ENCODE data around the gene SLC7A5. TPM values are rescaled to one million over a fixed set of nuclear protein-coding genes. Genes with fewer than 3 reads are reported as not detected.
"Not testable (repeated sequence)": the region's sequence is repeated elsewhere in the genome, so short reads cannot be mapped to it uniquely, and the experiment has no call there.

SLC7A5 gene
- total and polyA plus RNA-seq, 12 donors = 1.2 to 15.3 (median 4.1) TPM

- intact Hi-C loops (cut with DNase I) = not testable (repeated sequence)
- H3K4me1 ChIP-seq = peaks cover 0 to 34% (median 0%) of the 10 kb centered on the region in 9 donors
Observed at GRCh38 chr16:87896176-87896890, 27.0 kb upstream of the SLC7A5 start.

DNA sequence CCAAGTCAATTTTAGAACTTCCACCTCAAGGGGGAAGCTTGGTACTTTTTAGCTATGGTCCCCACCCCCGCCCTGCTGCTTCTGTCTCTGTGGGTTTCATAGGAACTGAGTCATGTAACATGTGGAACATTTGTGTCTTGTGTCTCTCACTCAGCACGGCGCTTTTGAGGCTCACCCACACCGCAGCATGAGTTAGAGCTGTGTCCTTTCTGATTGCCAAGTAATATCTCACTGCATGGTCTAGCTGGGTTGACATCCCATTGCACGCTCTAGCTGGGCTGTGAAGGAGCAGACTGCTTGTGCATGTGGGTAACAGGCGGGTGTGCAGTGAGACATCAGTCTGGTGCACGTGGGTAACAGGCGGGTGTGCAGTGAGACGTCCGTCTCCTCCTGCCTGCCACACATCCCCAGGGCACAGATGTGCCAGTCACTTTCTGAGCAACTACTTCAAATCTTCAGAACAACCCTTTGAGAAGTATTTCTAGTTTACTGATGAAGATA, 26.4 kb upstream of the SLC7A5 start:
- no peak for DNase-seq
- Histone ChIP-seq H3K4me3 (no peak overlapping the region), H3K27ac (peak overlapping the region in 1 of 10 donors; percentile 42), H3K36me3 (no peaks in the 10 kb centered on the region), H3K4me1 (peaks cover 0 to 34% (median 0%) of the 10 kb centered on the region in 9 donors), H3K9me3 (no peaks in the 10 kb centered on the region), H3K27me3 (peaks cover 0 to 4% (median 0%) of the 10 kb centered on the region in 7 donors)
- WGBS, 2 donors = 73 to 74% methylated on average over 10 of the region's 10 CpGs
- intact Hi-C loops (cut with DNase I) = no loop called here
- peak in 2 of 8 donors; percentile 19 to 46 for ATAC-seq
- TF ChIP-seq CTCF (IDR thresholded peaks at IDR 0.05) = no peak

More at GRCh38 chr16:87896176-87896890, 27.0 kb upstream of the SLC7A5 start:
- H3K9me3 ChIP-seq, DNase-seq, H3K36me3 ChIP-seq, H3K4me3 ChIP-seq, ATAC-seq, H3K27me3 ChIP-seq: not testable (repeated sequence)
- 82 to 87% methylated on average over 17 of the region's 17 CpGs for WGBS, 2 donors
- H3K27ac ChIP-seq = peak overlapping the region in 1 of 10 donors; percentile 42

- H3K9me3 ChIP-seq; H3K4me3 ChIP-seq; H3K27me3 ChIP-seq; H3K36me3 ChIP-seq; DNase-seq; intact Hi-C loops (cut with DNase I): not testable (repeated sequence)
- H3K4me1 ChIP-seq = peaks cover 0 to 34% (median 0%) of the 10 kb centered on the region in 9 donors
- WGBS, 2 donors = 37 to 63% methylated on average over 4 of the region's 4 CpGs
- H3K27ac ChIP-seq = peak overlapping the region in 6 of 10 donors; percentile 9 to 65 (median 40)
- ATAC-seq = peak; percentile 57 to 96 (median 82)
Observed at GRCh38 chr16:87894005-87894404, 24.7 kb upstream of the SLC7A5 start.

DNA sequence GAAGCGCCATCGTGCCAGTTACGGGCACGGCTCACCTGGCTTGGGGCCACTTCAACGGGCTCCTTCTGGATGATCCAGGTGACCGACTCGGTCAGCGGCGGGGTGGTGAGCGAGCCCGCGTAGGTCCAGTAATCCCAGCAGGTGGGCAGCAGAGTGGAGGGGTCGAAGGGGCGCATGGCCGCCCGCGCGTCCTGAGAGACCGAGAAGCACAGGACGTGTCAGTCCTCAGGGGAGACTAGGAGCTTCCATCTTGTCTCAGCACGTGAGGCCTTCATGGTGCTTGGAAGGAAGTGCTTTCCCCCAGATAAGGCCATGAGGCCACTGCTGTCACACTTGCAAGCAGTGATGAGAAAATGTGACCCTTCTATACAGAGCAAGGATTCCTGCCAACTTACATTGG, 22.5 kb upstream of the SLC7A5 start:
- TF ChIP-seq CTCF (IDR thresholded peaks at IDR 0.05) = no peak
- no peak for DNase-seq
- intact Hi-C loops (cut with DNase I) = no loop called here

DNA sequence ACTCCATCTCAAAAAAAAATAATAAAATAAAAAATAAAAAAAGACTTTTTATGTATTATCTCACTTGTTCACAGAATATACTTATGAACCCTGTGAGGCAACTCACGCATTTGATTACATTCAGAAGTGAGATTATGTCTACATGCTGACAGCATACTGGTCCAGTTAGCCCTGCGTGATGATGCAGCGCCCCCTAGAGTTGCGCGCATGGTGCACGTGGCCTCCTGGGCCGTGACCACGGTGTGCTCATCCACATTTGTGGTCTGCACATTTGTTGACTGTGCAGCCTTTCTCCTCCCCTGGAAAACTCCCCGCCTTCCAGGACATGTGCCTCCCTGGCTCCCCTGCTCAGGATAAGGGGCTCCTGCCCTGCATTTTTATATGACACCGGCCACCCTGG, 20.5 kb upstream of the SLC7A5 start:
- ATAC-seq; H3K4me3 ChIP-seq; H3K27ac ChIP-seq; H3K27me3 ChIP-seq; DNase-seq; intact Hi-C loops (cut with DNase I); H3K36me3 ChIP-seq: not testable (repeated sequence)
- H3K9me3 ChIP-seq = peaks cover 0 to 10% (median 0%) of the 10 kb centered on the region in 11 donors
- peaks cover 0 to 22% (median 0%) of the 10 kb centered on the region in 9 donors for H3K4me1 ChIP-seq
- WGBS, 2 donors = 91% methylated on average over 10 of the region's 10 CpGs
- TF ChIP-seq CTCF (IDR thresholded peaks at IDR 0.05) = peak in 1 of 9 donors; percentile 12

More for the DNA sequence above, 22.5 kb upstream of the SLC7A5 start:
- H3K9me3 ChIP-seq = peaks cover 0 to 10% (median 0%) of the 10 kb centered on the region in 11 donors
- 89 to 90% methylated on average over 21 of the region's 21 CpGs for WGBS, 2 donors
- H3K27me3 ChIP-seq = no peaks in the 10 kb centered on the region
- no peaks in the 10 kb centered on the region for H3K36me3 ChIP-seq
- no peak overlapping the region for H3K27ac ChIP-seq
- no peak overlapping the region for H3K4me3 ChIP-seq
- peaks cover 0 to 35% (median 0%) of the 10 kb centered on the region in 9 donors for H3K4me1 ChIP-seq
- ATAC-seq = no peak

DNA sequence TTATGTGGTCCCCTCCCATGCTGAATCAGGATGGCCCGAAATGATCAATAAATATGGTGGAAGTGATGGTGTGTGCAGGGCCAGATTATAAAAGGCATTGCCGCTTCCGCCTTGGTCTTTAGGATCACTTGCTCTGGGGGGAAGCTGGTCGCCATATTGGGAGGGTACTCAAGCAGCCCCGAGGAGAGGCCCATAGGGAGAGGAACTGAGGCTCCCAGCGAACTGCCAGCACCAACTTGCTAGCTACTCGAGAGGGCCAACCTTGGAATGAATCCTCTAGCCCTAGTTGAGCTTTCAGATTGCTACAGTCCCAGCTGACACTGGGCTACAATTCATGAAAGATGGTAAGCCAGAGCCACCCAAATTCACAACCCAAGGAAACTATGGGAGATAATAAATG, 19.0 kb upstream of the SLC7A5 start:
- H3K36me3 ChIP-seq; H3K27ac ChIP-seq; intact Hi-C loops (cut with DNase I); DNase-seq; ATAC-seq; H3K4me3 ChIP-seq; H3K27me3 ChIP-seq; H3K4me1 ChIP-seq: not testable (repeated sequence)
- 90 to 91% methylated on average over 7 of the region's 7 CpGs for WGBS, 2 donors
- H3K9me3 ChIP-seq = peaks cover 0 to 10% (median 0%) of the 10 kb centered on the region in 11 donors

- DNase-seq; H3K4me3 ChIP-seq; H3K36me3 ChIP-seq; H3K27ac ChIP-seq; H3K27me3 ChIP-seq; H3K4me1 ChIP-seq; ATAC-seq; intact Hi-C loops (cut with DNase I): not testable (repeated sequence)
- 63 to 70% methylated on average over 8 of the region's 8 CpGs for WGBS, 2 donors
- H3K9me3 ChIP-seq = peaks cover 0 to 10% (median 0%) of the 10 kb centered on the region in 11 donors
Observed at GRCh38 chr16:87887931-87888330, 18.6 kb upstream of the SLC7A5 start.

- DNase-seq (peak in 1 of 2 donors; percentile 40), ATAC-seq (peak; percentile 38 to 94 (median 88))
- Histone ChIP-seq H3K9me3 (peaks cover 0 to 10% (median 0%) of the 10 kb centered on the region in 11 donors), H3K4me1 (peaks cover 0 to 19% (median 0%) of the 10 kb centered on the region in 9 donors), H3K27me3 (peaks cover 0 to 18% (median 0%) of the 10 kb centered on the region in 7 donors), H3K27ac (peak overlapping the region in 3 of 10 donors; percentile 4 to 52 (median 41))
- H3K36me3 ChIP-seq; H3K4me3 ChIP-seq; intact Hi-C loops (cut with DNase I): not testable (repeated sequence)
- WGBS, 2 donors = 52 to 56% methylated on average over 8 of the region's 8 CpGs
Observed at GRCh38 chr16:87885371-87885967, 16.2 kb upstream of the SLC7A5 start.
